IPS-11a (cell line): ENCODE results near the gene PDE4B.

Experiments used
- H3K4me3 ChIP-seq: one replicate; pipeline ENCODE4 v1.5.1; 2013; ENCODE audit warnings: low read depth, low read length, control low read depth

PDE4B gene

GRCh38 chr1:66351478-66351877 lies 558.8 kb downstream of the PDE4B start:
- H3K4me3 ChIP-seq = no peak overlapping the region

DNA sequence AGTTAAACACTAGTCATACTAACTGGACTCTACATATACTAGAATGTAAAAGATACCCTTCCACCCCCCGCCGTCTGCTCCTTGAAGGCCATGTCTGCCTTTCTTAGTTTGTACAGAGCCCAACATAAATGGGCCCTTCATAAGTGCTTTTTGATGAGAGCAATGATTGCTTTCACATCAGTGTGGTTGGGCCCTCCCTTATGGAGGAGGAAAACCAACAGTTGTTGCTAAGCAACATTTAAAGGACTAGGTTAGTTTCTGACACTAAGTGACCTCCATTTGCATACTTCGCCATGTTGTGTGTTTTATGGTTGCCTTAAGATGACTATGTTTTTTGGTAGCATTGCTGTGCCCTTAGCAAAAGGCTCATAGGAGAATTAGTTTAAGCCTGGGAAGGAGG lies 559.2 kb downstream of the PDE4B start:
- H3K4me3 ChIP-seq = no peak overlapping the region

GRCh38 chr1:66352792-66353191 lies 560.1 kb downstream of the PDE4B start:
- H3K4me3 ChIP-seq = no peak overlapping the region

- no peak overlapping the region for H3K4me3 ChIP-seq
Observed at GRCh38 chr1:66353257-66353656, 560.6 kb downstream of the PDE4B start.

- no peak overlapping the region for H3K4me3 ChIP-seq
Observed at GRCh38 chr1:66354311-66355201, 561.9 kb downstream of the PDE4B start.

- H3K4me3 ChIP-seq = no peak overlapping the region
Observed at GRCh38 chr1:66355756-66356155, 563.1 kb downstream of the PDE4B start.

GRCh38 chr1:66356605-66357004 lies 563.9 kb downstream of the PDE4B start:
- no peak overlapping the region for H3K4me3 ChIP-seq

- H3K4me3 ChIP-seq = no peak overlapping the region
Observed at GRCh38 chr1:66357021-66357420, 564.3 kb downstream of the PDE4B start.

DNA sequence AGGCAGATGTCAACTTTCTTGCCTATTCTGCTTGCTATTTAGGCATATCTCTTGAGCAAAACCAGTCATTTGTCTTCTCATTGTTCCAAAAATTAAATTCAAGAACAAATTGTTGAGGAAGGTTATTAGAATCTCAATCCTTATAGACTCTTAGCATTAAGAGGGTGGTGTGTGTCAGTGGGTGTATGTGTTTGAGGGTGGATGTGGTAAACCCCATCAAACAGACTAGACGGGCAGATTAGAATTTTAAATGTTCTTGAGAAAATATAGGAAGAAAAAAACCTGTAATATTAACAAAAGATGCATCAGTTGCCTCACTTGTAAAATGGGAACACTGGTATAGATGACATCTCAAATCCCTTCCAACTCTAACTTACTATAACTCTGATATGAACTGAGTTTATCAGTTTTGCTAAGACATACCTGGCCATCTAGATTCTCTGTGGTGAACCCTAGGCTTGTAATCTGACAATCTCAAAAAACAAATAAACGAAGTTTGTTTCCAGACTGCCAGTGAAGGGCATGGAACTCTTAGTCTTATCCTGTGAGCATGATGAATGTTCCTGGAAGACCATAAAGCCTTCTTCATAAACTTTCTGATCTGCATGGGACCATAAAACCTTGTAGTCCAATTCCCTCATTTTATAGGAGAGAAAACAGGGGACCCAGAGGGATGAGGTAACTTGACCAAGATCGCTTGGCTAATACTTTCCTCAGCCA lies 564.9 kb downstream of the PDE4B start:
- H3K4me3 ChIP-seq = no peak overlapping the region

- H3K4me3 ChIP-seq = no peak overlapping the region
Observed at GRCh38 chr1:66359269-66359668, 566.6 kb downstream of the PDE4B start.

DNA sequence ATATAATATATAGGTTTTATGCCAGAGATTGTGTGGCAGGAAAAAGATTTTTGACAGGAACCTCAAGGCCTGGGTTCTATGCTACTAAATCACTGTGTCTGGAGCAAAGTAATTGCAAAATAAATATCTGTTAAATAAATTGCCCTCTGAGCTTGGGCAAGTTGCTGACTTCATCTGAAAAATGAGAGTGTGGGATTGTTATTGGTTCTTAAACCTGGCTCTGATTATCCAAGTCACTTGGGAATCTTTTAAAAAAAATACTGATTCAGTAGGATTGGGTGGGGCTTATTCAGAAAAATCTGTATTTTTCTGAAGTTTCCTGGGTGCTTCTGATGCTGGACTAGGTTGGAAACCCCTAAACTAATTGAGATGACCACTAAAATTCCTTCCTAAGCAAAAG lies 567.1 kb downstream of the PDE4B start:
- H3K4me3 ChIP-seq = no peak overlapping the region

GRCh38 chr1:66360285-66360724 lies 567.6 kb downstream of the PDE4B start:
- H3K4me3 ChIP-seq = no peak overlapping the region

DNA sequence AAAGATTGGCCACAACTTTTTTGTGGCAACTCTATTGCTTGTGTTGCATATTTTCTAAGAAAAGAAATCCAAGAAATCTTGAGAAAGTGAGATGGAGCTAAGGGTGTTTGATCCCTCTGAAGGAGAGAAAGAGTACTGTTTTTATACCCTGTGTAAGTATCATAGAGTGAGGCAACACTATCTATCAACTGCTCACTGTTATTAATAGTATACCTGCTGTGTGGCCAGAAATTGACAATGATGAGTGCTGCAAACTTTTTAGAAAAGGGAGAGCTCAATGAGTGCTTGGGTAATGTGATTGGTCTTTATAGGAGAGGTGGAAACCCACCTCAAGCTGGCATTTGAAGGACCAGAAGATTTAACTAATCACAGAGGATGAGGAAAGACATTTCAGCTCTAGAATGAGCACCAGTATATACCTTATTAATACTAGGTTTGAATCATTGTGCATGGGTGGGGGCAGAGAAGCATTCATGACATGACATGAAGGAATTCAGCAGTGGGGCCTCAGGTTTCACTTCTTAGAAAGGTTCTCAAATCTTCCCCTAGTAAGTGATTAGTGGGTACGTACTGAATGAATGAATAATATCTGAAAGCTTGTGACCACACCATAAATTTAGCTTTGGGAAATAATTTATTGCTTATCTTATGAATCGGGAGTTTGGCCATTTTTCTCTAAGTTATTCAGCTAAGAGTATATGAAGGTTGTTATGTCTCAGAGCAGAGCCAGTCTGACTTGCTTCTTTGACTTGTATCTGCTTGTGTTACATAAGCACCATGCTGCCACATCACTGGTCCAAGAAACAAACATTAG lies 572.1 kb downstream of the PDE4B start:
- no peak overlapping the region for H3K4me3 ChIP-seq

DNA sequence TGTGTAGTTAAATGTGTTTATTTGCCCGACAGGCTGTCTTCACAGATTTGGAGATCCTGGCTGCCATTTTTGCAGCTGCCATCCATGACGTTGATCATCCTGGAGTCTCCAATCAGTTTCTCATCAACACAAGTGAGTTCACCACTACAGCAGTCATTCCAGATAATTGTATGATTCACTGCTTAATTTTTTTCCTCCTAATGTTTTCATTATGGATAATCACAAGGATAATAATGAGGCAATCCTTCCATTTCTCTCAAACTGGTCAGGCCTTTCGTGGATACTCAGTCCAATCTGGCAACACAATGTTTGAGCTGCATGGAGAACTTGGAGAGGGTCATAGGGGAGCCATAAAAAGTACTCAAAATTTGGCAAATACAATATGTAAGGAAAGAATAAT lies 572.9 kb downstream of the PDE4B start:
- H3K4me3 ChIP-seq = no peak overlapping the region

GRCh38 chr1:66366634-66367033 lies 573.9 kb downstream of the PDE4B start:
- no peak overlapping the region for H3K4me3 ChIP-seq

- H3K4me3 ChIP-seq = no peak overlapping the region
Observed at GRCh38 chr1:66367369-66367768, 574.7 kb downstream of the PDE4B start.

GRCh38 chr1:66368261-66368660 lies 575.6 kb downstream of the PDE4B start:
- no peak overlapping the region for H3K4me3 ChIP-seq

GRCh38 chr1:66370462-66370971 lies 577.8 kb downstream of the PDE4B start:
- no peak overlapping the region for H3K4me3 ChIP-seq

GRCh38 chr1:66371233-66372005 lies 578.7 kb downstream of the PDE4B start:
- no peak overlapping the region for H3K4me3 ChIP-seq

- H3K4me3 ChIP-seq = no peak overlapping the region
Observed at GRCh38 chr1:66372522-66373101, 579.9 kb downstream of the PDE4B start.
